Left ventricle myocardium superior (tissue), 1 donor: ENCODE measurements around the gene CAT. TPM values are rescaled to one million over a fixed set of nuclear protein-coding genes. Genes with fewer than 3 reads are reported as not detected.
A peak's percentile ranks its signal among the peaks of the same experiment; 100 is the strongest.

Experiments used
- ATAC-seq: fragments of 200-7000 bp; cut with Tn5 transposase; one replicate; pipeline ENCODE4 v1.9.1; 2020; ENCODE audit warnings: mild to moderate bottlenecking, moderate library complexity
- DNase-seq: peaks from one replicate; pipeline ENCODE4 v3.0.0-alpha.2; 2020
- intact Hi-C: fragments of 100-400 bp; cut with micrococcal nuclease; formaldehyde crosslinking; loops from one replicate; pipeline ENCODE4 v1.11.0; 2022
- total RNA-seq: library from RNA; stranded (reverse); fragmentation: NEBNext Ultra II Directional; extraction: Animal tissue kit (Norgen Biotek cat#: 25700); gene quantifications from one replicate; pipeline ENCODE4 v1.2.1, GENCODE V29; 2021
- donor health status: DM: no; HTN: yes; CAD: no; lungs with severe emphysema.

The CAT gene
- total RNA-seq, 1 donor from 2014 or later = 150 TPM

- ATAC-seq = no peak
- no peak for DNase-seq
- intact Hi-C loops = no loop called here
Measured at GRCh38 chr11:34490304-34490703, 51.6 kb downstream of the CAT start.

GRCh38 chr11:34492806-34493414 is 54.2 kb downstream of the CAT start:
- DNase-seq (peak; percentile 64), ATAC-seq (peak; percentile 43)
- intact Hi-C loops = no loop called here

- DNase-seq = no peak
- ATAC-seq = no peak
- intact Hi-C loops = no loop called here
Measured at GRCh38 chr11:34493468-34493867, 54.7 kb downstream of the CAT start.

- no peak for ATAC-seq
- DNase-seq = no peak
- intact Hi-C loops = no loop called here
Measured at GRCh38 chr11:34493926-34494595, 55.3 kb downstream of the CAT start.

GRCh38 chr11:34495239-34495723 is 56.5 kb downstream of the CAT start:
- intact Hi-C loops = loop anchor here (5.0 kb wide), 1 partner anchor 633 kb away; no protein-coding TSS in a partner anchor
- ATAC-seq (no peak), DNase-seq (no peak)

- no peak for DNase-seq
- intact Hi-C loops = loop anchor here (5.0 kb wide), 1 partner anchor 634 kb away; no protein-coding TSS in a partner anchor
- no peak for ATAC-seq
Measured at GRCh38 chr11:34495724-34496377, 57.1 kb downstream of the CAT start.

GRCh38 chr11:34499719-34500500 is 61.2 kb downstream of the CAT start:
- ATAC-seq = no peak
- intact Hi-C loops = loop anchor here (5.0 kb wide), 1 partner anchor 638 kb away; no protein-coding TSS in a partner anchor
- DNase-seq = no peak

- intact Hi-C loops = no loop called here
- DNase-seq (no peak), ATAC-seq (peak; percentile 38)
Measured at GRCh38 chr11:34501500-34501899, 62.8 kb downstream of the CAT start.

GRCh38 chr11:34501949-34502348 is 63.2 kb downstream of the CAT start:
- intact Hi-C loops = no loop called here
- ATAC-seq = no peak
- no peak for DNase-seq

- no peak for ATAC-seq
- DNase-seq = no peak
- intact Hi-C loops = no loop called here
Measured at GRCh38 chr11:34502949-34503348, 64.2 kb downstream of the CAT start.

GRCh38 chr11:34505874-34506273 is 67.1 kb downstream of the CAT start:
- DNase-seq (no peak), ATAC-seq (no peak)
- intact Hi-C loops = no loop called here

- intact Hi-C loops = no loop called here
- ATAC-seq (no peak), DNase-seq (no peak)
Measured at GRCh38 chr11:34507156-34507555, 68.4 kb downstream of the CAT start.

GRCh38 chr11:34507610-34508009 is 68.9 kb downstream of the CAT start:
- intact Hi-C loops = no loop called here

GRCh38 chr11:34508524-34508923 is 69.8 kb downstream of the CAT start:
- DNase-seq (no peak), ATAC-seq (no peak)
- intact Hi-C loops = no loop called here

More at GRCh38 chr11:34507610-34508009, 68.9 kb downstream of the CAT start:
- ATAC-seq (no peak), DNase-seq (no peak)

- ATAC-seq = no peak
- intact Hi-C loops = no loop called here
- DNase-seq = no peak
Measured at GRCh38 chr11:34509336-34509876, 70.7 kb downstream of the CAT start.

- no peak for ATAC-seq
- intact Hi-C loops = no loop called here
- DNase-seq = no peak
Measured at GRCh38 chr11:34510218-34510617, 71.5 kb downstream of the CAT start.

GRCh38 chr11:34510673-34511072 is 71.9 kb downstream of the CAT start:
- no peak for ATAC-seq
- intact Hi-C loops = no loop called here
- DNase-seq = no peak

- intact Hi-C loops = no loop called here
- DNase-seq = peak; percentile 52
- peak; percentile 78 for ATAC-seq
Measured at GRCh38 chr11:34512840-34513681, 74.3 kb downstream of the CAT start.
